Spleen (tissue), 11 donors: Measurements from ENCODE around the gene HSPA4L. TPM values are rescaled to one million over a fixed set of nuclear protein-coding genes. Genes with fewer than 3 reads are reported as not detected.

Experiments used
- DNase-seq: peaks from one replicate; pipeline ENCODE4 v3.0.0-alpha.2; 2020
- H3K27ac ChIP-seq, 8 donors: fragments of 200-600 bp; sonication (generic) in 7 of 8; 1 replicate in 4 of 8; 2 replicates in 4 of 8; pipeline versions ENCODE4 v1.5.0 to v1.8.0; 2016 to 2021; ENCODE audit warnings: inconsistent platforms in 4 of 8, mild to moderate bottlenecking in 4 of 8, moderate library complexity in 1 of 8
- H3K27me3 ChIP-seq, 7 donors: fragments of 200-600 bp; sonication (generic) in 6 of 7; replicated peaks in 1 of 7; 1 replicate in 4 of 7; 2 replicates in 3 of 7; pipeline versions ENCODE4 v1.5.0 to v1.8.0; 2016 to 2021; ENCODE audit warnings: inconsistent platforms in 3 of 7, mild to moderate bottlenecking in 1 of 7
- H3K36me3 ChIP-seq, 6 donors: fragments of 200-600 bp; sonication (generic) in 5 of 6; 1 replicate in 4 of 6; 2 replicates in 2 of 6; pipeline versions ENCODE4 v1.5.0 to v1.8.0; 2016 to 2021; ENCODE audit warnings: inconsistent platforms in 2 of 6
- H3K4me1 ChIP-seq, 6 donors: fragments of 200-600 bp; sonication (generic) in 5 of 6; 1 replicate in 3 of 6; 2 replicates in 3 of 6; pipeline versions ENCODE4 v1.5.0 to v1.8.0; 2016 to 2021; ENCODE audit warnings: inconsistent platforms in 3 of 6
- H3K4me3 ChIP-seq, 8 donors: fragments of 200-600 bp; sonication (generic) in 7 of 8; 1 replicate in 4 of 8; 2 replicates in 4 of 8; pipeline versions ENCODE4 v1.5.0 to v1.8.0; 2016 to 2021; ENCODE audit warnings: inconsistent platforms in 4 of 8, mild to moderate bottlenecking in 4 of 8, moderate library complexity in 2 of 8
- H3K9me3 ChIP-seq, 8 donors: fragments of 200-600 bp; sonication (generic) in 7 of 8; 1 replicate in 4 of 8; 2 replicates in 4 of 8; pipeline versions ENCODE4 v1.5.0 to v1.8.0; 2016 to 2021; ENCODE audit warnings: inconsistent platforms in 4 of 8
- POLR2A ChIP-seq, 3 donors: fragments of 450-650 bp; IDR thresholded peaks; one replicate each; pipeline ENCODE4 v1.5.1; 2017; ENCODE audit warnings: antibody characterized with exemption in 3 of 3, mild to moderate bottlenecking in 1 of 3
- POLR2AphosphoS5 ChIP-seq, 3 donors: sonication (generic); formaldehyde crosslinking; IDR thresholded peaks; one replicate each; pipeline ENCODE4 v1.5.1; 2017; ENCODE audit warnings: antibody characterized with exemption in 3 of 3
- WGBS, 5 donors: extraction: QIAGEN DNeasy Blood & Tissue Kit in 3 of 5; methylation state at CpG; one replicate each; pipeline versions ENCODE4 v1.1.5 to v1.1.7; 2013 to 2018; 5-methylcytosine and 5-hydroxymethylcytosine counted together
- intact Hi-C: fragments of 100-400 bp; cut with DNase I; formaldehyde crosslinking; loops from one replicate; pipeline ENCODE4 v1.15.0; 2023; ENCODE audit warnings: low total_unique reads
- polyA plus RNA-seq, 3 donors: library from polyadenylated mRNA; stranded (reverse); fragments of 200-250 nt; gene quantifications; one replicate each; pipeline ENCODE4 v1.2.1, GENCODE V29; 2013
- total RNA-seq, 7 donors: library from RNA; depleted of rRNA in 3 of 7; stranded (reverse); fragments of >200 nt in 3 of 7; fragmentation: NEBNext Ultra II Directional in 4 of 7; extraction: Animal tissue kit (Norgen Biotek cat#: 25700) in 4 of 7; gene quantifications; one replicate each; pipeline versions ENCODE4 v1.1.0 to v1.2.1, GENCODE V29; 2016 to 2021
- TF ChIP-seq, protein P1 (sequence below), 11 experiments: fragments of 200-600 bp in 7 of 11; fragments of 450-650 bp in 4 of 11; sonication (generic) in 4 of 11; IDR thresholded peaks in 8 of 11; conservative IDR thresholded peaks in 3 of 11; 1 replicate in 7 of 11; 2 replicates in 4 of 11; pipeline versions ENCODE4 v1.4.0 to v1.8.0; 2016 to 2021; ENCODE audit warnings: antibody characterized with exemption in 11 of 11, inconsistent platforms in 4 of 11, mild to moderate bottlenecking in 1 of 11
- donor health status: healthy with polysubstance abuse.
- donor health status: DM: no; HTN: no; CAD: no; lungs with moderate emphysema.
- donor health status: DM: no; HTN: no; CAD: no.
- donor health status: Bipolar disorder and iron deficiency.
- donor health status: healthy.
- donor health status: DM: no; HTN: no; CAD: no.
- donor health status: DM: yes; HTN: yes; CAD: no.

Gene HSPA4L
- total and polyA plus RNA-seq, 10 donors = 0.13 to 4.1 (median 2.5) TPM

DNA sequence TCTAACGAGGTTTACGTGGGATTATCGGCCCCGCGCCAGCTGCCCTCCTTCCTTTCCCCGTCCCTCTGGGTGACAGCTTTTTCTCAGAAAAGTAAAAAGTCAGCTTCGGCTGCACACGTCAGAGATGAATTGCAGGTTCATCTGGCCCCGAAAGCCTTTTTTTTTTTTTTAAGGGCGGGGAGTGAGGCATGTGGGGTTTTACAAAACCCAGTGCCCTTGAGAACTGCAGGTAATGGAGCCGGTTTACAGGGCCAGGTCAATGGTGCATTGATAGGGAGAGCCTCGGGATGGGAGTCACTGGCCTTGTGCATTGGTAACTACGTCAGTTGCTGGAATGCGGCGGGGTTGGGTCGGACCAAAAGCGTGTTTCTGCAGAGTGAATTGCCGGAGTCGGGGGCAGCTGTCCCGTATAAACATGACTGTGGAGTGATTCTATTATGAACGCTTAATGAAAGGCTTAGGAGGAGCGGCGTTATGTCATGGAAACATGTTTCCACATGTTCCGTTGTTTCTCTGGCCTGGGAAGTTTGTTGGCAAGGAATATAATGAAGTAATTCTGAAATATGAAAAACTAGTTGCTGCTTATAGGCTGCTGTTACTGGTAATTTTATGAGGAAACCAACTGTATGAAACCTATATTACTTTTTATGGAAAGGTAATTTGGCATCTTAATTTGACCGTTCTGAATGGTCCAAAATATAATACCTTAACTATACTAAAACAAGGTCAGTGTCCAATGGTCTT, 1.1 kb downstream of the HSPA4L start:
- H3K27me3 ChIP-seq = peaks cover 0 to 54% (median 15%) of the 10 kb centered on the region in 7 donors
- H3K4me1 ChIP-seq = peaks cover 4 to 31% (median 23%) of the 10 kb centered on the region in 6 donors
- TF ChIP-seq, protein P1, sequence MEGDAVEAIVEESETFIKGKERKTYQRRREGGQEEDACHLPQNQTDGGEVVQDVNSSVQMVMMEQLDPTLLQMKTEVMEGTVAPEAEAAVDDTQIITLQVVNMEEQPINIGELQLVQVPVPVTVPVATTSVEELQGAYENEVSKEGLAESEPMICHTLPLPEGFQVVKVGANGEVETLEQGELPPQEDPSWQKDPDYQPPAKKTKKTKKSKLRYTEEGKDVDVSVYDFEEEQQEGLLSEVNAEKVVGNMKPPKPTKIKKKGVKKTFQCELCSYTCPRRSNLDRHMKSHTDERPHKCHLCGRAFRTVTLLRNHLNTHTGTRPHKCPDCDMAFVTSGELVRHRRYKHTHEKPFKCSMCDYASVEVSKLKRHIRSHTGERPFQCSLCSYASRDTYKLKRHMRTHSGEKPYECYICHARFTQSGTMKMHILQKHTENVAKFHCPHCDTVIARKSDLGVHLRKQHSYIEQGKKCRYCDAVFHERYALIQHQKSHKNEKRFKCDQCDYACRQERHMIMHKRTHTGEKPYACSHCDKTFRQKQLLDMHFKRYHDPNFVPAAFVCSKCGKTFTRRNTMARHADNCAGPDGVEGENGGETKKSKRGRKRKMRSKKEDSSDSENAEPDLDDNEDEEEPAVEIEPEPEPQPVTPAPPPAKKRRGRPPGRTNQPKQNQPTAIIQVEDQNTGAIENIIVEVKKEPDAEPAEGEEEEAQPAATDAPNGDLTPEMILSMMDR (IDR thresholded peaks at IDR 0.05 in 8 of 11, conservative IDR thresholded peaks at IDR 0.05 in 3 of 11) = no peak
- TF ChIP-seq POLR2A (IDR thresholded peaks at IDR 0.05) (no peak), POLR2AphosphoS5 (IDR thresholded peaks at IDR 0.05) (no peak)
- no peaks in the 10 kb centered on the region for H3K9me3 ChIP-seq
- H3K36me3 ChIP-seq = no peaks in the 10 kb centered on the region
- H3K4me3 ChIP-seq = peak overlapping the region; percentile 39 to 77 (median 56)
- intact Hi-C loops = no loop called here
- WGBS, 5 donors = 13 to 28% (median 24%) methylated on average over 25 of the region's 25 CpGs
- DNase-seq = peak; percentile 73
- H3K27ac ChIP-seq = peak overlapping the region in 7 of 8 donors; percentile 60 to 79 (median 72)

DNA sequence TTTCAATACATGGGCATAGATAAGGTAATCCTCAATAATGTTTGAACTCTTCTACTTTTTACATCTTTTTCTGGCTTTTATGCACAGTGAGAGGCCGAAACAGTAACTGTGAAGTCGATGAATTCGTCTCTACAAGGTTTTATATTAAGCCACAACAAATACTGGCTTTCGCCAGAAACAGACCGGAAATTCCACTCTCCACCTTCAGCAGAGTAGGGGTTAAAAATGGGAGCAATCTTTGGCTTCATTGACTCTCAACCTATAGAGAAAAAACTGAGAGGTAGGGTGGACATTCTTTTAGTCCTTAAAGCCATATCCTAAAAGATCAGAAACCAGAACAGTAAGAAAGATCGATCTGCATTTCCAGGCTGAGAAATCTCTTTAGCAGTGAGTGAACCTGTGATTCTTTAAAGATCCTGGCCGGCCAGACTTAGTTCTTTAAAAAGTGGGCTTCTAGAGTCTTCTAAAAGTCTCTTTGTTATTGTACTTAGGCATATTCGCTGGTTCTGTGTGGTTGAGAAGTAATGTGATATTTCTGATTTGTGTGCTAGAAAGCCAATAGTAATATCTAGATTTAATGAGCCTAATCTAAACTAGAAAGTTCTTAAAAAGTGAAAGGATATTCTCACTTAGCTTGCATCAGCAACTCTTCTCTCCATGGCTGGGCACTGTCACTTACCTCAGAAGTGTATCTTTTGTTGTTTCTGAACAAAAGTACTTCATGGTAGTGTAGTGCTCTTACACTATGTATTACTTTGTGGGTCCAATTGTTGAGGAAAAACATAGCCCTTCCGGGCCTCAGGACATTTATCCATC, 2.0 kb downstream of the HSPA4L start:
- H3K9me3 ChIP-seq = no peaks in the 10 kb centered on the region
- TF ChIP-seq, protein P1 (IDR thresholded peaks at IDR 0.05 in 8 of 11, conservative IDR thresholded peaks at IDR 0.05 in 3 of 11) = no peak
- TF ChIP-seq POLR2A (IDR thresholded peaks at IDR 0.05) (no peak), POLR2AphosphoS5 (IDR thresholded peaks at IDR 0.05) (no peak)
- H3K27ac ChIP-seq = peak overlapping the region in 4 of 8 donors; percentile 34 to 79 (median 75)
- H3K36me3 ChIP-seq = no peaks in the 10 kb centered on the region
- peaks cover 0 to 44% (median 15%) of the 10 kb centered on the region in 7 donors for H3K27me3 ChIP-seq
- WGBS, 5 donors = 81 to 91% (median 83%) methylated on average over 9 of the region's 9 CpGs
- intact Hi-C loops = no loop called here
- DNase-seq = no peak
- H3K4me1 ChIP-seq = peaks cover 4 to 31% (median 23%) of the 10 kb centered on the region in 6 donors
- H3K4me3 ChIP-seq = peak overlapping the region in 1 of 8 donors; percentile 17

DNA sequence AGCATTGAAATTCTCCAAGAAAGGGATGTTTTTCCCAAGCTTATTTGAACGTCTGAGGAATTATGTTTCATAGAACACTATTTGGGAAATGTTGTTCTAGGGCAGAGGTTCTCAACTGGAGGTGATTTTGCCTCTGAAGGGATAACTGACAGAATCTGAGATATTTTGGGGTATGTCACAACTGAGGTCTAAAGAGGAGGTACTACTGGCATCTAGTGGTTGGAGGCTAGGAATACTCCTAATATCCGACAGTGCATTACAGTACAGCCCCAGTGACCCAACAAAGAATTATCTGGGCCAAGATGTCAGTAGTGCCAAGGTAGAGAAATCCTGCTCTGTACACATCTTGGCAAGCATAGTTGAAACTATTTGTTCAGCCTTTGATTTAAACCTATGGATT, 6.4 kb downstream of the HSPA4L start:
- WGBS, 5 donors = 83 to 91% (median 88%) methylated on average over 2 of the region's 2 CpGs
- Histone ChIP-seq H3K27ac (no peak overlapping the region), H3K9me3 (no peaks in the 10 kb centered on the region), H3K4me3 (no peak overlapping the region), H3K4me1 (peaks cover 0 to 6% (median 1%) of the 10 kb centered on the region in 6 donors), H3K27me3 (peaks cover 0 to under 1% (median 0%) of the 10 kb centered on the region in 7 donors), H3K36me3 (no peaks in the 10 kb centered on the region)
- DNase-seq = no peak
- TF ChIP-seq POLR2AphosphoS5 (IDR thresholded peaks at IDR 0.05) (no peak), POLR2A (IDR thresholded peaks at IDR 0.05) (no peak)
- TF ChIP-seq, protein P1 (IDR thresholded peaks at IDR 0.05 in 8 of 11, conservative IDR thresholded peaks at IDR 0.05 in 3 of 11) = no peak
- intact Hi-C loops = no loop called here

DNA sequence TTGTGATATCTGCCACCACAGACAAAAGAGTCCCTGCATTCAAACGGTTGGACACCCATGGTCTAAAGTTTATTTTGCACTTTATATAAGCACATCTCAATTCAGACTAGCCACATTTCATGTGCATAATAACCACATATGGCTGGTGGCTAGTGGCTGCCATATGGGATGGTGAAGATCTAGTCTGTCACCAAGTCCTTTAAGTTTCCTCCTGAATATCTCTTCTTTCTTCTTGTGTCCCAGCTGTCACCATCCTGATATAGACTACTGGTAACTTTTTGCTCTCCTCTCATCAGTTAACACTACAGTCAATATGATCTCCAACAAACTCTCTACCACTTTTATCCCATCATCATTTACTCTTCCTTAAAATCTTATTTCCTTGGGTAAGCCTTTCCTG, 9.3 kb downstream of the HSPA4L start:
- Histone ChIP-seq H3K36me3 (no peaks in the 10 kb centered on the region), H3K9me3 (no peaks in the 10 kb centered on the region), H3K4me1 (no peaks in the 10 kb centered on the region), H3K27me3 (no peaks in the 10 kb centered on the region), H3K4me3 (no peak overlapping the region), H3K27ac (no peak overlapping the region)
- no peak for DNase-seq
- TF ChIP-seq POLR2A (IDR thresholded peaks at IDR 0.05) = no peak
- TF ChIP-seq POLR2AphosphoS5 (IDR thresholded peaks at IDR 0.05) = no peak
- TF ChIP-seq, protein P1 (IDR thresholded peaks at IDR 0.05 in 8 of 11, conservative IDR thresholded peaks at IDR 0.05 in 3 of 11) = no peak
- WGBS, 5 donors = 58 to 78% (median 73%) methylated on average over 1 of the region's 1 CpG
- intact Hi-C loops = no loop called here
